IPS DF 19.7 (cell line): ENCODE data around the gene CD63.
A peak's percentile ranks its signal among the peaks of the same experiment; 100 is the strongest.

Experiments used
- DNase-seq: peaks from one replicate; pipeline ENCODE4 v3.0.0-alpha.2; 2013; ENCODE audit warnings: low read depth, low spot score

The CD63 gene

GRCh38 chr12:55741931-55742680 is 13.3 kb upstream of the CD63 start:
- DNase-seq: no peak

- no peak for DNase-seq
Observed at GRCh38 chr12:55739025-55739378, 10.2 kb upstream of the CD63 start.

GRCh38 chr12:55738123-55739024 is 9.6 kb upstream of the CD63 start:
- DNase-seq: peak; percentile 95

- DNase-seq: no peak
Observed at GRCh38 chr12:55737581-55738122, 8.8 kb upstream of the CD63 start.

- DNase-seq: peak; percentile 92
Observed at GRCh38 chr12:55736780-55737580, 8.2 kb upstream of the CD63 start.

- DNase-seq: no peak
Observed at GRCh38 chr12:55736076-55736475, 7.3 kb upstream of the CD63 start.

- no peak for DNase-seq
Observed at GRCh38 chr12:55734595-55734994, 5.8 kb upstream of the CD63 start.

- no peak for DNase-seq
Observed at GRCh38 chr12:55733858-55734257, 5.0 kb upstream of the CD63 start.

- DNase-seq: no peak
Observed at GRCh38 chr12:55733021-55733555, 4.3 kb upstream of the CD63 start.

- no peak for DNase-seq
Observed at GRCh38 chr12:55732288-55732687, 3.5 kb upstream of the CD63 start.

- DNase-seq: no peak
Observed at GRCh38 chr12:55729819-55730818, 1.3 kb upstream of the CD63 start.

GRCh38 chr12:55728186-55728938 is 447 bp downstream of the CD63 start:
- DNase-seq: no peak

- no peak for DNase-seq
Observed at GRCh38 chr12:55727643-55728185, 1.1 kb downstream of the CD63 start.

GRCh38 chr12:55726971-55727370 is 1.8 kb downstream of the CD63 start:
- DNase-seq: no peak

GRCh38 chr12:55725556-55725955 is 3.3 kb downstream of the CD63 start:
- no peak for DNase-seq

GRCh38 chr12:55724940-55725309 is 3.9 kb downstream of the CD63 start:
- no peak for DNase-seq

GRCh38 chr12:55724226-55724939 is 4.4 kb downstream of the CD63 start:
- DNase-seq: no peak

GRCh38 chr12:55723516-55724225 is 5.1 kb downstream of the CD63 start:
- DNase-seq: no peak
